ENCODE measurements around the gene CNP.
"Not testable (repeated sequence)": the region's sequence is repeated elsewhere in the genome, so short reads cannot be mapped to it uniquely, and the experiment has no call there.

Gene CNP

DNA sequence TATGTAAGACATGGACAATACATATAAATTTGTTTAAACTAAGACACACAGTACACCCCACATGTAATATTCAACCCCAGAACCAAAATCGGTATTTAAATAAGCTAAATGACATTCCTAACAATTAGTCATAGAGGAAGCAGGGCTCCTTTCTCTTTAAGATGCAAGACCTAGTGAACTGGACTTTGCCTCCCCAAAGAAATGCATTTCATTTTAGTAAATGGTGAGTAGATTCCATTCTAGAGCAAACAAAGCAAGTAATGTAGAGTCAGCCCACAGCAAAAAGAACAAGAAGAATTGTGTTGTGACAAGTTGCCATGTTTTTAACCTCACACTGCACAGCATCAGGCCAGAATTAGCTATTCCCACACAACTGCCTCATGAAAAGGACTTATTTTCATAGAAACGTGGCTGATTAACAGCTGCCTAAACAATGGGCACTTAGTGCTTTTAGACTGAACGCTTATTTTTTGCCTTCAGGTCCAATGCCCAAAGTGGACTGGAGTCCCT is 36.3 kb downstream of the CNP start:
- peak; percentile 16 for DNase-seq (ENCODE audit: low spot score)

DNA sequence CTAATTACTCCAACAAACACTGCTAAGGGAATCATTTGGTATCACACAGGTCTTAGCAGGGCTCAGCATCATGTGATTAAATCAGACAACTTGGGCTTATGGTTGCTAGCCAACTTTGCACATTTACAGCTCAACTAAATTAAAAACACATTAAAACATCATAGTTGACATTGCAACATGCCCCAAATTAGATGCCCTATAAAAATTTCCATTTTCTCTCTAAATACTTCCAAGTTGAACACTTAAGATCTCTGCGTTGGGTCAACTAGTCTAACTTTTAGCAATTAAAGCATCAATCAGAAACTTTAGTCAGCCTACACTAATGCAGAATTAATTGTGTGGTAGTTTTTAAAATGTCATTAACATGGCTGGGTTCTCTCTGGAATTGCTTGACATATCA is 38.6 kb downstream of the CNP start:
- no peak for DNase-seq (ENCODE audit: low spot score)

- DNase-seq (ENCODE audit: low spot score), result peak; percentile 26
Observed at GRCh38 chr17:42009170-42009569, 42.6 kb downstream of the CNP start.

DNA sequence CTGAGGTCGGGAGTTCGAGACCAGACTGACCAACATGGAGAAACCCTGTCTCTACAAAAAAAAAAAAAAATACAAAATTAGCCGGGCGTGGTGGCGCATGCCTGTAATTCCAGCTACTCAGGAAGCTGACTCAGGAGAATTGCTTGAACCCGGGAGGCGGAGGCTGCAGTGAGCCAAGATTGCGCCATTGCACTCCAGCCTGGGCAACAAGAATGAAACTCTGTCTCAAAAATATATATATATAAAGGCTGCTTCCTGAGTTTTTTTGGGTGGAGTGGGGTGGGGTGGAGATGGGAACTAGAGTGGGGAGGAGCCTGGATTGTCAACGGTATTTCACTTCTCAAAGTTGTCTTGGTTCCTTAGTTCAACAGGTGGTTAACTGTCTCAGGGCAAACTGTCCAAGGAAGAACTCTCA is 43.7 kb downstream of the CNP start:
- not testable (repeated sequence) for DNase-seq (ENCODE audit: low spot score)

- DNase-seq (ENCODE audit: low spot score), result no peak
Observed at GRCh38 chr17:42010898-42011516, 44.4 kb downstream of the CNP start.

GRCh38 chr17:42012363-42012762 is 45.8 kb downstream of the CNP start:
- DNase-seq (ENCODE audit: low spot score), result not testable (repeated sequence)

- DNase-seq (ENCODE audit: low spot score), result not testable (repeated sequence)
Observed at GRCh38 chr17:42013740-42014139, 47.1 kb downstream of the CNP start.

- peak; percentile 42 for DNase-seq (ENCODE audit: low spot score)
Observed at GRCh38 chr17:42016411-42016831, 49.8 kb downstream of the CNP start.

DNA sequence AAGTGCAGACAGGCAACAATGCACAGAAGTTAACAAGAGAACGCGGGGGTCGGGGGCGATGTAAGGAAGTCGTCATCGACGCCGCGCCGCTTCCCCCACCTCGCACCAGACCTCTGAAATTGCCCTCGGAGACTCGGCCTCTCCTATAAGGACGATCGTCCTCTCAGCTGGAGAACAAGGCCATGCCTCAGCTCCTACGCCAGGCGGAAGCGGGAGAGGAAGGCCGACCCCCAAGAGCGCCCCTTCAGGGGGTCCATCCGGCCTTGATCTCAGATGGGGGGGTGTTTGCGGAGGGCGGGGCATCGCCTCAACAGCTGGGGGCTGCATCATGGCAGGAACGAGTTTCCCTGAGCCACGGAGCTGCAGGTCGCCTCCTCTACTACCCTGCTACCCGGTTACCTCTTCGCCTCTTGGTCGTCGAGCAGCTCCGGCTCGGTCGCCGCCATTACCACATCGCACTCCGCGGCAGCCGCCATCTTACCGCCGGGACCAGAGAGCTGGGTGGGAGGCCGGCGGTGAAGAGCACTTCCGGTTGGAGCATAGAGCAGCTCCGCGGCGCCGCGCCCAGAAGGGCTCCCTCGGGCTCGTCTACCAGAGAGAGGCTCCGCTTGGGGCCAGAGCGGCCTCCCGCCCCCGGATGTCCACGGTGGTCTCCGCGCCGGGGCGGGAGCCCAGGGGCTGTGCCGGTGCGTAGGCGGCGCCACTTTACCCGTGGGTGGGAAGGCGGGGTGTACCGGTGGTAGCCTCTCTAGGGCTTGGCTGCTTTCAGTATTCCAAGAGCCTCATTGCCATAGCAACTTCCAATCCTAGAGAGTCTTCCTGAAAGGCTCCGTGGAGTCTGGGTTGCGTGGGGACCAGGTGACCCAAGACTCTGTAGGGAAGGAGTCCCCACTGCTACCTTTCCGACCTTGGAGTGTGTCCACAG is 50.6 kb downstream of the CNP start, which contains the start of gene DNAJC7:
Gene DNAJC7 (minus strand): TSS at position 499 of the 925 bp plus-strand sequence. CDS start 23 bp downstream, at position 476.
- peak; percentile 94 for DNase-seq (ENCODE audit: low spot score)

DNA sequence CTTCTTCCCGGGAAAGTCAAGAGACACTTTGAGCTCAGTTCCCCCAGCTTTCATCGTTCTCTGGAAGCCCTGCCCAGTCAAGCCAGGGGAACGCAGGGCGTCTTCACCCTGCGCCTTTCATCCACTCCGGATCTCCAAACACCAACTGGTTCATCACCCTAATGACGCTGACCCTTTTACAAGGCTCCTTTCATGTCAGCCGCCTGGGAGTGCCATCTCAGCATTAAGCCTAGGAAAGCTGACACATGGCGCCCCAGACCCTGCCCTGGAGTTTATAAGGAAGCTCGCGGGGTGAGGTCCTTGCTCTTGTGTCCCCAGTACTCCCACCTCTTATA is 51.2 kb downstream of the CNP start:
- DNase-seq (ENCODE audit: low spot score), result peak; percentile 84

GRCh38 chr17:42018339-42018738 is 51.7 kb downstream of the CNP start:
- no peak for DNase-seq (ENCODE audit: low spot score)

DNA sequence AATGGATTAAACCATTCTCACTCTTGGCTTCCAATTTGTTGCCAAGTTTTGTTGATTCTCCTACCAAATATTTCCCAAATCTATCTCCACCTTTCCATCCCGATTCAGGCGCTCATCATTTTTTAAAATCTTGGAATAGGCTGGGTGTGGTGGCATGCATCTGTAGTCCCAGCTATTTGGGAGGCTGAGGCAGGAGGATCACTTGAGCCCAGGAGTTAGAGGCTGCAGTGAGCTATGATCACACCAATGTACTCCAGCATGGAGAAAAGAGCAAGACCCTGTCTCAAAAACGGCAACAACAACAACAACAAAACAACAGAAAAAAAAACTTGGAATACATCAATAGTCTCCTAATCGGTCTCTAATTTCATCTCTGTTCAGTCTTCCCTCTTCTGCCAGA is 52.4 kb downstream of the CNP start:
- no peak for DNase-seq (ENCODE audit: low spot score)

GRCh38 chr17:42019509-42020404 is 53.2 kb downstream of the CNP start, which contains the start of gene NKIRAS2:
Gene NKIRAS2 (plus strand): TSS chr17:42020090. CDS start chr17:42021578, 1,488 bp downstream.
- DNase-seq (ENCODE audit: low spot score), result peak; percentile 92

DNA sequence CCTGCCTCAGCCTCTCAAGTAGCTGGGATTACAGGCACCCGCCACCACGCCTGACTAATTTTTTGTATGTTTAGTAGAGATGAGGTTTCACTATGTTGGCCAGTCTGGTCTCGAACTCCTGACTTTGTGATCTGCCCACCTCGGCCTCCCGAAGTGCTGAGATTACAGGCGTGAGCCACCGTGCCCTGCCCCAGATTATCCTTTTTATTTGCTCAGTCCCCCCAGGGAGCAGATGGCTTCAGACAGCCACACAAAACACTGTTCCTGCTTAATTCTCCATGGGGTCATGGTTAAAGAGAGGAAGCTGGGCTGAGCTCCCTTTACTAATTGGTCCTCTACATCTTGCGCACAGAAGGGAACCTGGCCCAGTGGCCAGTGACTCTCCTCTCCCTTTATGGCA is 54.2 kb downstream of the CNP start:
- not testable (repeated sequence) for DNase-seq (ENCODE audit: low spot score)

DNA sequence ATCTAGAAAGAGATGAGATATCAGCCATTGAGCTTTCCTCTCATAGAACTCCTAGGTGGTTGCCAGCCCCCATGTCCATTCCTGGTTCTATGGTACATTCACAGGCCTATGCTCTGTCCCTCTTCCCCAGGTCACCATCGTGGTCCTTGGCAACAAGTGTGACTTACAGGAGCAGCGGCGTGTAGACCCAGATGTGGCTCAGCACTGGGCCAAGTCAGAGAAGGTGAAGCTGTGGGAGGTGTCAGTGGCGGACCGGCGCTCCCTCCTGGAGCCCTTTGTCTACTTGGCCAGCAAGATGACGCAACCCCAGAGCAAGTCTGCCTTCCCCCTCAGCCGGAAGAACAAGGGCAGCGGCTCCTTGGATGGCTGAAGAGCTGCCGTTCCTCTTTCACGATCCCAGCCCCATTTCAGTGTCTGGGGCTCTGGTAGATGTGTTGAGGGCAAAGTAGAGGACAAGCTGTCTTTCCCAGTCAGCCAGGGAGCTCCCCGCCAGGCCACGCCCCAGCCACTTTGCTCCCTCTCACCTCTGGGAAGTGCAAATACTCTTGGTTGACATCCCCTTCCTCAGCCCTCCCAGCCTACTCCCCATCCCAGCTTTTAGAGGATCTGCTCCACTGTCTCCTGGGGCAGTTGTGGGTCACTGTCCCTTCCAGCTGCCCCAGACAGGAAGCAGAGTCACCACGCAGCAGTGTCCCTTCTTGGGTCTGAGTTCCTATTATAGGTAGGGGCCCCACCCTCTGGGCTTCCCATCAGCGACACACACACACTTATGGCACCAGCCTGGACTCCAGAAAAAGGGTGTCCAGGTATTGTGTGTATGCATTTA is 57.1 kb downstream of the CNP start:
- DNase-seq (ENCODE audit: low spot score), result no peak

GRCh38 chr17:42025191-42025579 is 58.6 kb downstream of the CNP start:
- DNase-seq (ENCODE audit: low spot score), result no peak

GRCh38 chr17:42025936-42026335 is 59.3 kb downstream of the CNP start:
- DNase-seq (ENCODE audit: low spot score), result no peak

GRCh38 chr17:42026857-42027589 is 60.4 kb downstream of the CNP start:
- DNase-seq (ENCODE audit: low spot score), result no peak
